A673 (cell line): ENCODE results near the gene FLRT2. TPM values are rescaled to one million over a fixed set of nuclear protein-coding genes. Genes with fewer than 3 reads are reported as not detected.

Experiments used
- BruUV-seq: library from RNA; stranded (reverse); fragments of 400-500 nt; replicated peaks from 2 replicates; lab custom pipeline; 2021; lab: Mats Ljungman, UMichigan
- CTCF ChIA-PET: fragments of 300-600 bp; sonication (Branson Sonifier 250); formaldehyde crosslinking; loops from one replicate; lab custom pipeline; 2022; ENCODE audit warnings: antibody characterized with exemption; lab: Charles Lee
- POLR2A ChIA-PET: fragments of 300-600 bp; sonication (Branson Sonifier 250); formaldehyde crosslinking; loops from one replicate; lab custom pipeline; 2022; ENCODE audit warnings: antibody characterized with exemption; ENCODE audit not compliant: low non-redundant PET; lab: Charles Lee
- DNase-seq: peaks from one replicate; pipeline ENCODE4 v3.0.0-alpha.2; 2015; ENCODE audit warnings: low spot score
- H3K27ac ChIP-seq: fragments of 200-600 bp; sonication (generic); 2 replicates; pipeline ENCODE4 v1.5.1; 2016; ENCODE audit warnings: mixed run types, low read depth, mild to moderate bottlenecking, mixed read lengths, antibody characterized with exemption, low read length; ENCODE audit not compliant: poor library complexity, severe bottlenecking
- H3K27me3 ChIP-seq: fragments of 200-600 bp; sonication (generic); replicated peaks from 2 replicates; pipeline ENCODE4 v1.6.1; 2017; ENCODE audit warnings: mixed run types, low read depth, mild to moderate bottlenecking, mixed read lengths, antibody characterized with exemption, low read length; ENCODE audit not compliant: insufficient read depth, poor library complexity
- H3K36me3 ChIP-seq: fragments of 200-600 bp; sonication (generic); 2 replicates; pipeline ENCODE4 v1.6.1; 2016; ENCODE audit warnings: mixed run types, mild to moderate bottlenecking, mixed read lengths, antibody characterized with exemption, low read length; ENCODE audit not compliant: insufficient read depth, poor library complexity, severe bottlenecking
- H3K4me1 ChIP-seq: fragments of 200-600 bp; sonication (generic); 2 replicates; pipeline ENCODE4 v1.6.1; 2017; ENCODE audit warnings: mixed run types, mild to moderate bottlenecking, mixed read lengths, antibody characterized with exemption, low read length; ENCODE audit not compliant: insufficient read depth, poor library complexity, severe bottlenecking
- H3K4me3 ChIP-seq: fragments of 200-600 bp; sonication (generic); 2 replicates; pipeline ENCODE4 v1.5.1; 2016; ENCODE audit warnings: low read depth, mixed run types, mild to moderate bottlenecking, mixed read lengths, low read length; ENCODE audit not compliant: poor library complexity, severe bottlenecking
- H3K9me3 ChIP-seq: fragments of 200-600 bp; sonication (generic); 2 replicates; pipeline ENCODE4 v1.6.1; 2016; ENCODE audit warnings: mixed run types, low read depth, mild to moderate bottlenecking, mixed read lengths, antibody characterized with exemption, low read length; ENCODE audit not compliant: poor library complexity, severe bottlenecking
- EZH2 ChIP-seq: fragments of 200-600 bp; sonication (generic); IDR thresholded peaks from 2 replicates; pipeline ENCODE4 v1.6.1; 2017; ENCODE audit warnings: borderline replicate concordance, low read depth, mild to moderate bottlenecking, mixed read lengths, antibody characterized with exemption, low read length; ENCODE audit not compliant: poor library complexity, severe bottlenecking
- intact Hi-C: fragments of 100-400 bp; cut with micrococcal nuclease; formaldehyde crosslinking; loops from one replicate; pipeline ENCODE4 v1.10.0; 2022; ENCODE audit not compliant: unreplicated experiment
- total RNA-seq: library from RNA; stranded (reverse); gene quantifications from 2 replicates; pipeline ENCODE4 v1.2.3, GENCODE V29; 2021
- TF ChIP-seq, protein P1 (sequence below): fragments of 300-800, 200-600 bp; sonication (generic); conservative IDR thresholded peaks from 2 replicates; pipeline ENCODE4 v1.5.1; 2017; ENCODE audit warnings: low read depth, mild to moderate bottlenecking, antibody characterized with exemption, low read length, moderate library complexity, mixed read lengths

Gene FLRT2
- total RNA-seq, 1 experiment from 2014 or later, result 128 TPM

DNA sequence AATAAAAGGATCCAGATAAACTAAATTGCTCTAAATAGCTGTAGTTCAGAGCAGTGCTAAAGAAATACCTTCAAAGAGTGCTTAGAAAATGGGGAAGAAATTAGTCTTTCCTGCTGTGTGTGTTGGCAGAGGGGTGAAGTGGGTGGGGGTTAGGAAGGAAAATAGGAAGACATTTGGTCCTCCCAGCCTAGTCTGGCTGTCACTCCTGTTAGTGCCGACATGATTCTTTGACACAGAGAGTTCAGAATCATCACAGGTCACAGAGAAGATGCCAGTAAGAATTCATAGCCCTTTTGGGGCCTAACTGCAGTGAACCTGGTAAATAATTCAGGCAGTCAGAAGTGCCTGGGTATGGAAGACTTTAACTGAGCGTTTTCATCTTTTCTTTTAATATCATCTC is 74.8 kb downstream of the FLRT2 start:
- H3K9me3 ChIP-seq, result no peaks in the 10 kb centered on the region
- no peak overlapping the region for H3K4me3 ChIP-seq
- POLR2A ChIA-PET, result no interaction called here
- H3K27ac ChIP-seq, result peak overlapping the region; percentile 55
- CTCF ChIA-PET, result no interaction called here
- no peak for TF ChIP-seq EZH2
- TF ChIP-seq, protein P1, sequence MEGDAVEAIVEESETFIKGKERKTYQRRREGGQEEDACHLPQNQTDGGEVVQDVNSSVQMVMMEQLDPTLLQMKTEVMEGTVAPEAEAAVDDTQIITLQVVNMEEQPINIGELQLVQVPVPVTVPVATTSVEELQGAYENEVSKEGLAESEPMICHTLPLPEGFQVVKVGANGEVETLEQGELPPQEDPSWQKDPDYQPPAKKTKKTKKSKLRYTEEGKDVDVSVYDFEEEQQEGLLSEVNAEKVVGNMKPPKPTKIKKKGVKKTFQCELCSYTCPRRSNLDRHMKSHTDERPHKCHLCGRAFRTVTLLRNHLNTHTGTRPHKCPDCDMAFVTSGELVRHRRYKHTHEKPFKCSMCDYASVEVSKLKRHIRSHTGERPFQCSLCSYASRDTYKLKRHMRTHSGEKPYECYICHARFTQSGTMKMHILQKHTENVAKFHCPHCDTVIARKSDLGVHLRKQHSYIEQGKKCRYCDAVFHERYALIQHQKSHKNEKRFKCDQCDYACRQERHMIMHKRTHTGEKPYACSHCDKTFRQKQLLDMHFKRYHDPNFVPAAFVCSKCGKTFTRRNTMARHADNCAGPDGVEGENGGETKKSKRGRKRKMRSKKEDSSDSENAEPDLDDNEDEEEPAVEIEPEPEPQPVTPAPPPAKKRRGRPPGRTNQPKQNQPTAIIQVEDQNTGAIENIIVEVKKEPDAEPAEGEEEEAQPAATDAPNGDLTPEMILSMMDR, result no peak
- no peaks in the 10 kb centered on the region for H3K27me3 ChIP-seq
- DNase-seq, result peak; percentile 61
- peaks cover 77% of the 10 kb centered on the region for H3K4me1 ChIP-seq
- intact Hi-C loops, result no loop called here
- H3K36me3 ChIP-seq, result no peaks in the 10 kb centered on the region
- BruUV-seq, result no TSS peak

DNA sequence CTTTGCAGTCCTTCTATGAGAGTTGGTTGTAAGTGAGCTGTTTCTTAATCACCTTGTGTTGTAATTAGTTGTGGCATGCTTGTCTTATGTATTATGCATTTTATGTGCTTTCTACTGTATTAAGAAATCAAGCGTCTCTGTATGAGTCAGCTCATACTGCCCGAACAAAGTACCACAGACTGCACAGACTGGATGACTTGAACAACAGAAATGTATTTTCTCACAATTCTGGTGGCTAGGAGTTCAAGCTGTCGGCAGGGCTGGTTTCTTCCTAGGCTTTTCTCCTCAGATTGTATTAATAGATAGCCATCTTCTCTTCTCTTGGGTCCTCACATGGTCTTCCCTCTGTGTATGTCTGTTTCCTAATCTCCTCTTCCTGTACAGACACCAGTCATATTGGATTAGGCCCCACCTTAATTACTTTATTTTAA is 77.7 kb downstream of the FLRT2 start:
- BruUV-seq, result no TSS peak
- Histone ChIP-seq H3K4me1 (peaks cover 54% of the 10 kb centered on the region), H3K27me3 (no peaks in the 10 kb centered on the region), H3K27ac (peak overlapping the region; percentile 33), H3K9me3 (no peaks in the 10 kb centered on the region), H3K36me3 (no peaks in the 10 kb centered on the region), H3K4me3 (no peak overlapping the region)
- TF ChIP-seq, protein P1, result no peak
- no peak for TF ChIP-seq EZH2
- peak; percentile 65 for DNase-seq
- ChIA-PET CTCF (no interaction called here), POLR2A (no interaction called here)
- intact Hi-C loops, result loop anchor here (2.0 kb wide), 1 partner anchor 71 kb away; no protein-coding TSS in a partner anchor

DNA sequence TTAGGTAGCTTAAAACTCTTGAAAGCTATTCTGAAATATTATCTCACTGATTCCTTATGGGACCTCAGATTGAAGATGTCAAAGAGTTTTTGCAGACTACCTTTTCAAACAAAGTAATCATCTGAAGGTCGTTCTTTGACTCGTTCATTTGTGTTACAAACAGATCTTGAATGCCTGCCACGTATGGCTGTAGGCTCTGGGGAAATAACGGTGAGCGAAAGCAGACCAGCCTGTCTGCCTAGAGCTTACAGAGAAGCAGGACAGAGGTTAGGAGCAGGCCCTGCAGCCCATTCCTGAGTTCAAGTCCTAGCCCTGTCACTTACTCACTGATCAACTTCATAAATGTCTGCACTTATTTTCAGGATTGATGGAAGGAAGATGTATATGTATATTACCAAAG is 83.6 kb downstream of the FLRT2 start:
- ChIA-PET POLR2A (no interaction called here), CTCF (interaction anchor here (0.6 kb wide), 1 partner anchor 233 kb away, joined by 7 read pairs; no protein-coding TSS in a partner anchor)
- TF ChIP-seq EZH2, result no peak
- TF ChIP-seq, protein P1, result no peak
- no peaks in the 10 kb centered on the region for H3K36me3 ChIP-seq
- no peaks in the 10 kb centered on the region for H3K27me3 ChIP-seq
- DNase-seq, result no peak
- H3K4me3 ChIP-seq, result no peak overlapping the region
- BruUV-seq, result no TSS peak
- no peaks in the 10 kb centered on the region for H3K9me3 ChIP-seq
- peaks cover 41% of the 10 kb centered on the region for H3K4me1 ChIP-seq
- H3K27ac ChIP-seq, result no peak overlapping the region
- intact Hi-C loops, result no loop called here
